AG04449 (cell line): ENCODE results near the gene CAV1.

Experiments used
- CTCF ChIA-PET: fragments of 350-600 bp; formaldehyde crosslinking; extraction: SDS; loops from one replicate; lab custom pipeline; 2021; ENCODE audit warnings: antibody characterized with exemption; lab: Yijun Ruan, JAX
- POLR2A ChIA-PET: fragments of 400-600, 350-600 bp; formaldehyde crosslinking; extraction: SDS; loops from one replicate; lab custom pipeline; 2020; ENCODE audit warnings: antibody characterized with exemption, inconsistent platforms; lab: Yijun Ruan, JAX
- DNase-seq: peaks from one replicate; pipeline ENCODE4 v3.0.0-alpha.2; 2010; ENCODE audit warnings: low read depth, low spot score
- H3K4me3 ChIP-seq: 2 replicates; pipeline ENCODE4 v1.5.1; 2011; ENCODE audit warnings: low read depth, mild to moderate bottlenecking, control low read depth, low read length
- TF ChIP-seq, protein P1 (sequence below): IDR thresholded peaks from one replicate; pipeline ENCODE4 v1.5.1; 2011; ENCODE audit warnings: mild to moderate bottlenecking, moderate library complexity, low read length, control low read depth, inconsistent platforms; ENCODE audit not compliant: insufficient read depth; ENCODE audit errors: missing control alignments

CAV1 gene

DNA sequence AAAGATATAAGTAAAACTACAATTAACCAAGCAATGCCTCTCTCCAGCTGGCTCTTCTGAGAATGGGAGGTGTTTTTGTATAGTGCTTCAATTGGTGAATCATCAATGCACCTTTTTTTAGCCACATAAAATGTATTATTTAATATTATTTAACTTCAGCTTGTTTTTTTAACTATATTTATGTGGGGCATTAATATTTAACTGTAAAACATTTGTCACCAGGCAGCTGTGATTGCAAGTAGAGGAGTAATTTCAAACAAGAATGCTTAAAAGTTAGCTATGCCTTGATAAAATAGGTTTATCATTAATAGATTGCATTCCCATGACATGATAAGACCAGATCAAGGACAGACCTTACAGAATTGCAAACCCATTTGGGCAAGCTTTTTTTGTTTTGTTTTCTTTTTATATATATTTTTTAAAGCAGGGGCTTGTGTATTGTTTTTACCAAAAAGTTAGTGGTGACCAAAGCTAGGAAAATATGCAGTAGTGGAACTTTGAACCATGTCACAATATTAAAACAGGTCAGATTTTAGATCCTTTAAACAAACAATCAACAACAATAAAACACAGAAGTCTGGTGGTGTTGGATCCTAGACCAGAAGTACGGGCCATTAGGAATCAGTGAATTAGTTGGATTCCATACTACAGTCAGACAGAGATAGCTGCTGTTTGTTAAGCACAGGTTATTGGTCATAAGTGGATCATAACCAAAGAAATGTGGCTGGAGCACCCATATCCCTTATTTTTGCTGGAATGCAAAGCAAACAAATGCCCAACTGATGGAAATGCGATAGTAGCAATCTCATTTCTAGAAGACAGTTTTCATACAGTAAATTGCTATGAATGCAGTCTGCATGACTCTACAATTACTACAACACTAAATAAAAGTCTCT lies 22.4 kb upstream of the CAV1 start:
- DNase-seq = no peak
- TF ChIP-seq, protein P1, sequence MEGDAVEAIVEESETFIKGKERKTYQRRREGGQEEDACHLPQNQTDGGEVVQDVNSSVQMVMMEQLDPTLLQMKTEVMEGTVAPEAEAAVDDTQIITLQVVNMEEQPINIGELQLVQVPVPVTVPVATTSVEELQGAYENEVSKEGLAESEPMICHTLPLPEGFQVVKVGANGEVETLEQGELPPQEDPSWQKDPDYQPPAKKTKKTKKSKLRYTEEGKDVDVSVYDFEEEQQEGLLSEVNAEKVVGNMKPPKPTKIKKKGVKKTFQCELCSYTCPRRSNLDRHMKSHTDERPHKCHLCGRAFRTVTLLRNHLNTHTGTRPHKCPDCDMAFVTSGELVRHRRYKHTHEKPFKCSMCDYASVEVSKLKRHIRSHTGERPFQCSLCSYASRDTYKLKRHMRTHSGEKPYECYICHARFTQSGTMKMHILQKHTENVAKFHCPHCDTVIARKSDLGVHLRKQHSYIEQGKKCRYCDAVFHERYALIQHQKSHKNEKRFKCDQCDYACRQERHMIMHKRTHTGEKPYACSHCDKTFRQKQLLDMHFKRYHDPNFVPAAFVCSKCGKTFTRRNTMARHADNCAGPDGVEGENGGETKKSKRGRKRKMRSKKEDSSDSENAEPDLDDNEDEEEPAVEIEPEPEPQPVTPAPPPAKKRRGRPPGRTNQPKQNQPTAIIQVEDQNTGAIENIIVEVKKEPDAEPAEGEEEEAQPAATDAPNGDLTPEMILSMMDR = no peak
- ChIA-PET POLR2A (interaction anchor here (1.2 kb wide), 1 partner anchor 9 kb away, joined by 3 read pairs; no protein-coding TSS in a partner anchor), CTCF (interaction anchor here (0.9 to 2.4 kb wide), 4 partner anchors 25 to 266 kb away, joined by 3 to 17 read pairs (median 10); no protein-coding TSS in a partner anchor)
- peak overlapping the region; percentile 67; the same call in 1 of the 2 replicates for H3K4me3 ChIP-seq

DNA sequence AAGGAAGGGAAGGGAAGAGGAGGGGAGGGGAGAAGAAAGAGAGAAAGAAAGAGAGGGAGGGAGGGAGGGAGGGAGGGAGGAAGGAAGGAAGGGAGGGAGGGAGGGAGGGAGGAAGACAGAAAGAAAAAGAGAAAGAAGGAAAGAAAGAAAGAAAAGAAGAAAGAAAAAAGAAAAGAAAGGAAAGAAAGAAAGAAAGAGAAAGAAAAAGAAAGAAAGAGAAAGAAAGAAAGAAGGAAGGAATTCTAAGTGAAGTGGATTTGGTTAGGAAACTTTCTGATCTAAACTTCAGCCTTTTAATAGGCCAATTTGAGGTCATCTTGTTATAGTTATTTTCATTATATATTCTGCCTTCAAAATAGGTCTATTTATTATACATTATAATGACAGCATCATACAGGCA lies 21.0 kb upstream of the CAV1 start:
- no peak for DNase-seq
- CTCF ChIA-PET = interaction anchor here (1.2 to 1.4 kb wide), 2 partner anchors 13 to 23 kb away, joined by 4 to 5 read pairs; no protein-coding TSS in a partner anchor
- TF ChIP-seq, protein P1 = no peak
- no peak overlapping the region for H3K4me3 ChIP-seq
- POLR2A ChIA-PET = no interaction called here

- H3K4me3 ChIP-seq = no peak overlapping the region
- TF ChIP-seq, protein P1 = no peak
- DNase-seq = no peak
- ChIA-PET CTCF (interaction anchor here (1.4 kb wide), 1 partner anchor 247 kb away, joined by 10 read pairs; no protein-coding TSS in a partner anchor), POLR2A (no interaction called here)
Observed at GRCh38 chr7:116505278-116505677, 19.6 kb upstream of the CAV1 start.

DNA sequence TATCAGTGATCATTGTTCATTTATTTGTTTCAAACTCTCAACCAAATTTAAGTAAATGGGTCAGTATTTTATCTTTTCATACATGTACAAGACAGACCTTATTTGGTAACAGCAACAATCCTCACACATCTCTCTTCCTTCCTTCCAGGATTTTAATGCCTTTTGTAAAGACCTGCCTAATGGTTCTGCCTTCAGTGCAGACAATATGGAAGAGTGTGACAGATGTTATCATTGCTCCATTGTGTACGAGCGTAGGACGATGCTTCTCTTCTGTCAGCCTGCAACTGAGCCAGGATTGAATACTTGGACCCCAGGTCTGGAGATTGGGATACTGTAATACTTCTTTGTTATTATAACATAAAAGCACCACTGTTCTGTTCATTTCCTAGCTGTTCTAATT lies 19.0 kb upstream of the CAV1 start:
- no peak overlapping the region for H3K4me3 ChIP-seq
- CTCF ChIA-PET = interaction anchor here (1.3 kb wide), 1 partner anchor 20 kb away, joined by 5 read pairs; no protein-coding TSS in a partner anchor
- DNase-seq = no peak
- TF ChIP-seq, protein P1 = no peak
- POLR2A ChIA-PET = no interaction called here

DNA sequence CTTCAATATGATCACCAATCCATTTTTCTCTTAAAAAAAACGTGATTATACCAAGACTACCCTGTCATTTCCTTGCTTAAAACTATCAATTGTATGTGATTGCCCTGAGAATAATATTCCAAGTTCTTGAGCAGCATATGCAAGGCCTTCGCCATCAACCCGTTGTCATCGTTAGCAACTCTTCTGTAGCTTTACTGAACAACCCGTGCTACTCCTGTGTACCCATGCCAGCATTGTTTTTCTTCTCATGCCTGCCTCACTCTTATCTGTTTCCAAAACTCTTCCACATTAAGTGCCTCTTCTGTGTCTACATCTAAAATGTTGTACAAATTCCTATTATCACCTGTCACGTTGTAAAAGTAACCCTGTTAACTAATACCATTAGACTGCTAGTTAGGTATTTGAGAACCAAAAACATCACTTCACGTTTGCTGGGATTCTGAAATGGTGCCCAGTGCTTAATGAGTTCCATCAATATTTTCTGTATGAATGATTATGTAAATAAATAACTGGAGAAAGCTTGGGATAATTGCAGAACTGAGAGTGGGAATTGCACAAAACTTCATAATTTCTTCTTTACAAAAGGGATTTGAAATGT lies 14.8 kb upstream of the CAV1 start:
- POLR2A ChIA-PET = no interaction called here
- no peak overlapping the region for H3K4me3 ChIP-seq
- DNase-seq = no peak
- CTCF ChIA-PET = interaction anchor here (0.9 to 2.7 kb wide), 2 partner anchors 16 to 83 kb away, joined by 3 to 14 read pairs; partner anchors contain the start of gene CAV1
- TF ChIP-seq, protein P1 = no peak
